HG03045 (cell line): Measurements from ENCODE around the gene MCUB.

Experiments
- ATAC-seq: cut with Tn5 transposase; IDR thresholded peaks from one replicate; pipeline ENCODE4 v1.9.1; 2021; ENCODE audit warnings: mild to moderate bottlenecking, moderate library complexity; ENCODE audit not compliant: unreplicated experiment

MCUB gene

GRCh38 chr4:109627361-109627760, 67.3 kb downstream of the MCUB start:
- ATAC-seq, result no peak

GRCh38 chr4:109629775-109630174, 69.7 kb downstream of the MCUB start:
- no peak for ATAC-seq

DNA sequence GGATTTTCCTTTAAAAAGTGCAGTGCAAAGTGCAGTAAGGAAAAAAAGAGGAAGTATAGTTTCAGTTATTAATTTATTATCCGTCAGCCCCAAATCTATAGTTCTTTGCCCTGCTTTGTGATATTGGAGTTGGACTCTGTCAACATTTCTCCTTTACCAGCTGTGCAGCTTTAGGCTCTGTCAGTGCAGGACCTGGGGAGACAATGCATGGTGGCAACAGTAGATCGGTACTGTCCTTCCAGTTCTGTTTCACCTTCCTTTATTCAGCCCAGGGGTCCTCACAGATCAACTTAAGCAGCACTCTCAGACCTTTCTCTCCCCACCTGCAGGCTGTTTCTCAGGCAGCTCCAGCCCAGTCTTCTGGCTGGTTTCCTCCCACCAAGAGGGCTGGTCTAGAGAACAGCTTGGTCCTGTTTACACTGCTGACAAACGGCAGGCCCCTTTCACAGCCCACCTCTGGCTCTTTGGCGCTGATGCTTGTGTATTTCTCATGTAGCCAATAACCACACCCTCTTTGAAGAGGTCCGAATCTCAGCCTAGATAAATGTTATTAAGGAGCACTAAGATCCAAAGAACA, 71.6 kb downstream of the MCUB start:
- ATAC-seq, result no peak

GRCh38 chr4:109640644-109641043, 80.6 kb downstream of the MCUB start:
- no peak for ATAC-seq

GRCh38 chr4:109645874-109646710, 86.0 kb downstream of the MCUB start:
- ATAC-seq, result no peak

- peak; percentile 70 for ATAC-seq
These were observed 88.4 kb downstream of the MCUB start for GRCh38 chr4:109648266-109648996.

DNA sequence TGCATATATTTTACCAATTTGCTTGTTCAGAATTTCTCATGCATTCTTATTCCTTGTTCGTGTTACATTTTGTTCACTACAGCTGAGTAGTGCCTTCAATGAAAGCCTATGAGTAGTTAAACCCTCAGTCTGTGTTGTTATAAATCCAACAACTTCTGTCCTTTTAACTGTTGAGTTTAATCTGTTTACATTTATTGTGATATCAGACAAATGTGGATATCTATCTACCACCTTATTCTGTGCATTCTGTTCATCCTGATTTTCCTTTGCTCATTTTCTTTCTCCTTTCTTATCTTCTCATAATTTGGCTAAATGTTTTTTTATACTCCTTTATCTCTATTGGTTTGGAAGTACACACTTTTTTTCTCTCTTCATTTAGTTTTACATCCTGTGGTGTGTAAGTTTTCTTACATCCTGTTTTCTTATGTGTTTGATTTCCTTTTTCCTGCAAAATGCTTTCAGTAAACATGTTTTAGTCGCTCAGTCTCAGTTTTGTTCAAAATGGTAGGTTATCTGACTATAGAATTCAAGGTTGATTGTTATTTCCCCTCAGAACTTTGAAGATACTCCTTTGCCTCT, 89.0 kb downstream of the MCUB start:
- no peak for ATAC-seq

DNA sequence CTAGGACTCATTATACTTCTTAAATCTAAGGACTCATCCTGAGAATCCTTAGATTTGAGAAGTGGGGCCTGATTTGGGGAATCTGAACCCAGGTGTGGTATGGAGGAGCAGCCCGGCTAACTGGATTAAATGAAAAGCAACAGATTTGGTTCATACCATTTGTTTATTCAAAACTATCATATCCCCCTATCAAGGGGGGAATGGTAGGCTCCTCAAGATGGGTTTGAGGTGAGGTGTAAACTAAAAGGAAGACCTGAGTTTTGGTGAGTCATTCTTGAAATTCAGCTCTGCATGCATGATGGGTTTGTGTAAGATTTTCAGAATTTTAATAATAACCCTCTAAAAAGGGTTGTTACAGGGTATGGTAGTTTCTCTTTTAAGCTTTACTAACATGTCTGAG, 89.8 kb downstream of the MCUB start:
- peak; percentile 69 for ATAC-seq

DNA sequence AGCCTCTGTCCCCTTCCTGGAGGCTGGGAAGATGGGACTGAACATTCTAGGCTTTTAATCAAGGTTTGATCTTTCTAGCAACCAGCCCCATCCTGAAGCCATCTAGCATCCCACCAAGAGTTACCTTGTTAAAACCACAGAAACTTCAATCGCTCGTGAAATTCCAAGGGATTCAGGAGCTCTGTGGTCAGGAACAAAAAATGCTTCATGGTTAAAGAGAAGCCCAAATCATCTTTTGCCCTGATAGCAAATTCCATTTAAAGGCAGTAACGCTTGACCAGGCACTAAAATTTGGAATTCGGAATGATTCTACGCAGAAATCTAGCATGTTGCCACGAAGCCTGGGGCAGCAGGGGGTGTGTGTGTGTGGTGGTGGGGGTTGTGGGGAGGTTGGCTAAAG, 95.3 kb downstream of the MCUB start:
- no peak for ATAC-seq

DNA sequence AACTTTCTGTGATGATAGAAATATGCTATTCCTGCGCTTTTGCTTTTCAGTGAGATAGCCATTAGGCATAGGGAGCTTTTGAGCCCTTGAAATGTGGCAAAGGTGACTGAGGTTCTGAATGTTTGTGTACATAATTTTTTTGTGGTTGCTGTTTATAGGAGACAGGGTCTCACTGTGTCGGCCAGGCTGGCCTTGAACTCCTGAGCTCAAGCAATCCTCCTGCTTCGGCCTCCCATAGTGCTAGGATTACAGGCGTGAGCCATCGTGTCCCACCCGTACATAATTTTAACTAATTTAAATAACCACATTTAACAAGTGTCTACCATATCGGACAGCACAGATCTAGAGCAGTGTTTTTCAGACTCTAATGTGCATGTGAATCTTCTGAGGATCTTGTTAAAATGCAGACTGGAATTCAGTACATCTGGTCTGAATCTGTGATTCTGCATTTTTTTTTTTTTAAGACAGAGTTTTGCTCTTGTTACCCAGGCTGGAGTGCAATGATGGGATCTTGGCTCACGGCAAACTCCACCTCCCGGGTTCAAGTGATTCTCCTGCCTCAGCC, 97.9 kb downstream of the MCUB start:
- no peak for ATAC-seq

GRCh38 chr4:109658871-109659410, 98.9 kb downstream of the MCUB start:
- no peak for ATAC-seq

DNA sequence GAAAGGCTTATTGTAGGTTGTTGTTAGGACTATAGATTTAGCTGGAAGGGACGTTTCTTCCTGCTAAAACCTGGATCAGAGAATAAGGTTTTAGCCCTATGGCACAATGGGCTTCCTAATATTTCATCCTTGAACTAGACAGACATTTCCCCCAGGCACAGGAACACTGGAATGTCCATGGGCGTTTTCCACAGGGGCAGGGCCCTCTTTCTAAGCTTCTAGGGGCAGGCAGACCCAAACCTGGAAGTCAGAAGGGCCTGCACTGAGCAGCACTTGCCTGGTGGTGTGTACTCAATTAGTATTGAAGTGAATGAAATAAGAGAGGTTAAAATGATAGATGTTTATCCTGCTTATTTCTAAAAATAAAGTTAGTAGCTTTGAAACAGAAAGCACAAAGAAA, 102.1 kb downstream of the MCUB start:
- ATAC-seq, result no peak

DNA sequence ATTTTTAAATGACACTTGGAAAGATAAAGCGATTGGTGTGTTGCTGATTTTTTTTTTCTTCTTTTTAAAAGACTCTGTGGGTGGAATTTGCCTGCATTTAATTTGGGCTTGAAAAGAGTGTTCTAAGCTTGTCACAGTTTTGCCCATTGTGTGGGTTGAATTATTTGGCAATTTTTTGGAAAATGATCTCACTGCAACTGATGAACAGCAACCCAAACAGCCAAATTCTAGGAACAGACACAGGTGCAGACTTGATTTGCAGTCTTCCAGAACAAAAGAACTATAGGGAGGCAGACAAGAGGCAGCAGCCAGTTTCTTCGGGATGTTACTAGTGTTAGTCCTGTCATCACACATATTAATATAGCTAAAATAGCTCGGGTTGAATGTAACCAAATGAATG, 102.7 kb downstream of the MCUB start:
- ATAC-seq, result no peak

DNA sequence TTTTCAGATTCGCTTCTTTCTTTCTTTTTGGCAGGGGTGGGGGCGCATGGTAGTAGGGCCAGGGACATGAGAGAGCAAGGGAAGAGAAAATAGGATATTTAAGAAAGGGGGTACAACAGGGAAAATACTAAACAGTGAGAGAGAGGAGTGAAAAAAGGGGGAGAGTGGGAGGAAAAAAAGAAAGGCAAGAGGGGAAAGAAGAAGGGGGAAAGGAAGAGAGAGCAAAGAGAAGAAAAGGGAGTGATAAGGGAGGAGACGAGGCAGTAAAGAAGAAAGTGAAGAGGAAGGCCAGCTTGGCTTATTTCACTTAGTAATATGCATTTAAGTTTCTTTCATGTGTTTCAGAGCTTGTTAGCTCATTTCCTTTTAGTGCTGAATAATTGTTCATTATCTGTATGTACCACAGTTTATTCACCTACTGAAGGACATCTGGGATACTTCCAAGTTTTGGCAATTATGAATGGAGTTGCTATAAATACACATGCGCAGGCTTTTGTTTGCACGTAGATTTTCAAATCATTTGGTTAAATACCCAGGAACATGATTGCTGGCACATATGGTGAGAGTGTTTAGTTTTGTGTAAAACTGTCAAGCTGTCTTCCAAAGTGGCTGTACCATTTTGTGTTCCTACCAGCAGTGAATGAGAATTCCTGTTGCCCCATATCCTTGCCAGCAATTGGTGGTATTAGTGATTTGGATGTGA, 105.9 kb downstream of the MCUB start:
- no peak for ATAC-seq

DNA sequence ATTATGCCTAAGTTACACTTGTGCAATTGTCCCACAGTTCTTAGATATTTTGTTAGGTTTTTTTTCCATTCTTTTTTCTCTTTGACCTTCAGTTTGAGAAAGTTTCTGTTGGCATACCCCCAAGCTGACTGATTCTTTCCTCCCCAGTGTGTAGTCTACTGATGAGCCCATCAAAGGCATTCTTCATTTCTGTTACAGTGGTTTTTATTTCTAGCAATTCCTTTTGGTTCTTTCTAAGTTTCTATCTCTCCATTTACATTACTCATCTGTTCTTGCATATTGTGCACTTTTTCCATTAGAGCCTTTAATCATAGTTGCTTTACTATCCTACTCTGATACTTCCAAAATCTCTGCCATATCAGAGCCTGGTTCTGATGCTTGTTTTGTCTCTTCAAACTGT, 111.3 kb downstream of the MCUB start:
- no peak for ATAC-seq

GRCh38 chr4:109672169-109672930, 112.3 kb downstream of the MCUB start:
- no peak for ATAC-seq

- ATAC-seq, result no peak
These were observed 113.3 kb downstream of the MCUB start for GRCh38 chr4:109673303-109673702.

GRCh38 chr4:109675181-109675580, 115.1 kb downstream of the MCUB start:
- ATAC-seq, result no peak

DNA sequence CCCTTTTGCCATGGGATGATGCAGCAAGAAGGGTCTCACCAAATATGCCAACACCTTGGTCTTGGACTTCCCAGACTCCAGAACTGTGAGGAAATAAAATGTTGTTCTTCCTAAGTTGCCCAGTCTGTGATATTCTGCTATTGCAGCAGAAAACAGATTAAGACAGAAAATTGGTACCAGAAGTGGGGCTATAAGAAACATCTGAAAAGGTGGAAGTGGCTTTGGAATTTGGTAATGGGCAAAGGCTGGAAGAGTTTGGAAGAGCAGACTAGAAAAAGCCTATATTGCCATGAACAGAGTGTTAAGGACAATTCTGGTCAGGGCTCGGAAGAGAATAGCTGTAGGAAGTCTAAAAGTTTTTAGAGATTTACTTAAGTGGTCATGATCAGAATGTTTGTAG, 115.8 kb downstream of the MCUB start:
- ATAC-seq, result no peak

DNA sequence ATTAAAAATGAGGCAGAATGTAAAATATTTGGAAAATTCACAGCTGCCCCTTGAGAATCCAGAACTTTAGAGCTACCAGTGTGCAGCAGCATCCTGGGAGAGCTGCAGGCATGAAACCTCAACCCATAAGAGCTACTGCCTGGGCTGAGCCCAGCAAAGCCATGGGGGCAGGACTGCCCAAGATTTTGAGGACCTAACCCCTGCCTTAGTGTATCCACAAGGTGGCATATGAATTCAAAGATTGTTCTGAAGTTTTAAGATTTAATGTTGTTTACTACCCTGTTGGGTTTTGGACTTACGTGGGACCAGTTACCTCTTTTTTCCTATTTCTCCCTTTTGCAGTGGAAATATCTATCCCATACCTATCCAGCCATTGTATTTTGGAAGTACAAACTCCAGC, 116.8 kb downstream of the MCUB start:
- ATAC-seq, result no peak
